Glutamatergic neuron (in vitro differentiated cells): ENCODE data around the gene TTC9C. TPM values are rescaled to one million over a fixed set of nuclear protein-coding genes. Genes with fewer than 3 reads are reported as not detected.

Experiments used
- total RNA-seq: library from RNA; stranded (reverse); fragmentation: NEBNext Ultra II Directional; extraction: Animal tissue kit (Norgen Biotek cat#: 25700); gene quantifications from one replicate; pipeline ENCODE4 v1.2.1, GENCODE V29; 2021; ENCODE audit not compliant: unreplicated experiment

The TTC9C gene
- total RNA-seq, 1 donor from 2014 or later = 34.1 TPM

Other genes with a start within 250 kb of the TTC9C start
- 4.5 TPM for gene AHNAK, start 181.7 kb upstream of the TTC9C start, total RNA-seq
- gene EEF1G, start 154.6 kb upstream of the TTC9C start, total RNA-seq = 928 TPM
- gene TUT1, start 137.0 kb upstream of the TTC9C start, total RNA-seq = 29.7 TPM
- 172 TPM for gene MTA2, start 126.6 kb upstream of the TTC9C start, total RNA-seq
- 26.7 TPM for gene EML3, start 115.7 kb upstream of the TTC9C start, total RNA-seq
- 1.3 TPM for gene ROM1, start 115.2 kb upstream of the TTC9C start, total RNA-seq
- 71.6 TPM for gene B3GAT3, start 106.5 kb upstream of the TTC9C start, total RNA-seq
- 213 TPM for gene GANAB, start 81.9 kb upstream of the TTC9C start, total RNA-seq
- 20.9 TPM for gene INTS5, start 75.2 kb upstream of the TTC9C start, total RNA-seq
- 73.6 TPM for gene C11orf98, start 63.3 kb upstream of the TTC9C start, total RNA-seq
- 15.7 TPM for gene CSKMT, start 63.2 kb upstream of the TTC9C start, total RNA-seq
- 5.7 TPM for gene UQCC3, start 56.8 kb upstream of the TTC9C start, total RNA-seq
- 4.6 TPM for gene LBHD1, start 56.2 kb upstream of the TTC9C start, total RNA-seq
- gene UBXN1, start 49.4 kb upstream of the TTC9C start, total RNA-seq = 146 TPM
- gene LRRN4CL, start 39.0 kb upstream of the TTC9C start, total RNA-seq = 1.8 TPM
- 550 TPM for gene BSCL2, start 21.1 kb upstream of the TTC9C start, total RNA-seq
- gene GNG3, start 20.8 kb upstream of the TTC9C start, total RNA-seq = 266 TPM
- gene HNRNPUL2, start 1.0 kb upstream of the TTC9C start, total RNA-seq = 58.6 TPM
- 14.6 TPM for gene ZBTB3, start 25.7 kb downstream of the TTC9C start, total RNA-seq
- 92.5 TPM for gene POLR2G, start 33.1 kb downstream of the TTC9C start, total RNA-seq
- gene TAF6L, start 42.9 kb downstream of the TTC9C start, total RNA-seq = 39.4 TPM
- gene TMEM179B, start 58.9 kb downstream of the TTC9C start, total RNA-seq = 28.2 TPM
- gene TMEM223, start 63.5 kb downstream of the TTC9C start, total RNA-seq = 17.4 TPM
- gene NXF1, start 77.0 kb downstream of the TTC9C start, total RNA-seq = 104 TPM
- gene STX5, start 103.6 kb downstream of the TTC9C start, total RNA-seq = 40.7 TPM
- 1.0 TPM for gene TEX54, start 104.4 kb downstream of the TTC9C start, total RNA-seq
- 69.0 TPM for gene WDR74, start 111.1 kb downstream of the TTC9C start, total RNA-seq
- gene SLC3A2, start 152.4 kb downstream of the TTC9C start, total RNA-seq = 221 TPM
- gene CHRM1, start 192.9 kb downstream of the TTC9C start, total RNA-seq = not detected